ENCODE results near the gene SSB. TPM values are rescaled to one million over a fixed set of nuclear protein-coding genes. Genes with fewer than 3 reads are reported as not detected.

The SSB gene
- total and polyA plus RNA-seq, 9 of the 15 experiments (the other 6 are each of a cell fraction or from before 2014, with no cell fraction given), result 317 to 849 (median 515) TPM

DNA sequence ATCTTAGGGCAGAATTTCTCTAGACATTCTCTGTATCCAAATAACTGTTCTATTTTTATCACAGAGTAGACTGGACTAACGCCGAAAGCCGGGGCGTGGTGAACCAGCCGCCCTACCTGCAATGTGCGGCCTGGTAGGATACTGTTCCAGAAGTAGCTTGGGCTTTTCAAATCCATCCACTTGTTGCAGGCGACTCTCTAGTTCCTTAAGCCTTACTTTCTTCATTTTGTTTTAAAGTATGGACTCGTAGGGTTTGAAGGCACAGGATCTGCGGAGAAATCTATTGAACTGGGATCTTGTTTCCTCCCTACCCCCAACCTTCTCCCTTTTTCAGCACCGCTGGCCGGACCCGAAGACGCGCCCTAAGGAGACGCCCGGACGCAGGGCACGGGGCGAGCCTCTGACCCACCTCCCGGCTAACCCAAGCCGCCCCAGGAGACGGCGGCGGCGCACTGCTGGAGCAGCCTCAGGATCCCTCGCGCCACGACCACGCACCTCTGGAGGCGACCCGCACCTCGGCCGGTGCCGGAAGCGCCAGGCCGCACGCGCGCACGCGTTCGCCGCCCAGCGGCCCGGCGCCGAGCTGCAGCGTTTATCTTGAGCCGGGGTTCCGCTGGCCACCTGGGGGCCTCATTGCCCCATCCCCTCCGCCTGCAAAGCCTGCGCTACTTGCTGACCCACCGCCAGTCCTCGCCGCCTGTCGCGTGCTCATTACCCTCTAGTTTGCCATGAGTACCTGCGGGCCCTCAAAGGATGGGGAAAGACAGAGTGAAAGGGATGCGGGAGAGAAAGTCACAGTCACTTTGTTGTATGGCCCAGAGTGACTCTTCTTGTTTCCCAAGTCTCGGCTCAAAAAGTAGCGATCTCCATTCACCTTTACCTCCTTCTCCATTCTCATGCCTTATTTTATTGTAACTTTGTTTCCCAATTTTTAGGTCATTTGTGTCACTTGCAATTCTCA is 26.0 kb downstream of the SSB start, which contains the start of gene METTL5:
METTL5 (minus strand) TSS at position 533 of the 961 bp plus-strand sequence; CDS start at position 225, 308 bp downstream.
- H3K9ac ChIP-seq (ENCODE audit: insufficient read depth in 1 of 2, low read depth in 2 of 2, low read length in 2 of 2), result peak within 1 kb of the TSS; percentile 88 to 94
- peak; percentile 92 to 96 (median 94) for DNase-seq (ENCODE audit: extremely low read depth in 1 of 4, low spot score in 3 of 4)
- BruUV-seq (replicated peaks), result no TSS peak
- intact Hi-C loops (cut with micrococcal nuclease) (loop anchor here (1.0 to 10.0 kb wide), 5 partner anchors 44 to 540 kb away; no protein-coding TSS in a partner anchor), in situ Hi-C loops (cut with MboI) (loop anchor here (5.0 kb wide), 1 partner anchor 103 kb away; no protein-coding TSS in a partner anchor)
- H3K27me3 ChIP-seq (ENCODE audit: control insufficient read depth in 2 of 2, insufficient read depth in 2 of 2, low read length in 2 of 2), result no peaks in the 10 kb centered on the region
- peak within 1 kb of the TSS; percentile 90 for H2AFZ ChIP-seq (ENCODE audit: low read depth, low read length)
- H4K20me1 ChIP-seq (replicated peaks; ENCODE audit: control insufficient read depth, insufficient read depth, low read length), result peaks cover 14% of the 10 kb centered on the region
- peak within 1 kb of the TSS; percentile 79 for H3K27ac ChIP-seq (ENCODE audit: extremely low read depth, low read depth, low read length)
- peak; percentile 11 for FAIRE-seq
- peak within 1 kb of the TSS; percentile 89 for H3K4me2 ChIP-seq (ENCODE audit: insufficient read depth, low read length)
- peaks cover 12 to 30% of the 10 kb centered on the region in 2 experiments; a peak in 4 of 5 replicates for H3K4me1 ChIP-seq (replicated peaks in 1 of 2; ENCODE audit: control insufficient read depth in 2 of 2, insufficient read depth in 2 of 2, low read length in 2 of 2)
- H3K9me3 ChIP-seq (replicated peaks; ENCODE audit: control insufficient read depth, insufficient read depth, low read depth, low read length), result no peaks in the 10 kb centered on the region
- ChIA-PET CTCF (ENCODE audit: low intra/inter-chr PET ratio) (interaction anchor here (0.9 to 4.8 kb wide), 7 partner anchors 53 to 991 kb away, joined by 4 to 74 read pairs (median 6); no protein-coding TSS in a partner anchor), POLR2A (interaction anchor here (0.6 to 1.8 kb wide), 14 partner anchors 9 to 117 kb away, joined by 3 to 11 read pairs (median 4); no protein-coding TSS in a partner anchor)
- peak; percentile 72 for ATAC-seq
- WGBS (ENCODE audit: insufficient coverage, low coverage, missing lambda C conversion rate), result 5% methylated on average over 60 of the region's 61 CpGs
- peaks cover 67% of the 10 kb centered on the region for H3K79me2 ChIP-seq (ENCODE audit: control insufficient read depth, insufficient read depth, low read length)
- peak within 1 kb of the TSS; percentile 65 for H3K4me3 ChIP-seq
- no peaks in the 10 kb centered on the region for H3K9me1 ChIP-seq (ENCODE audit: control insufficient read depth, insufficient read depth, low read length)
- H3K36me3 ChIP-seq (ENCODE audit: control insufficient read depth, insufficient read depth, low read length), result peaks cover 34% of the 10 kb centered on the region
- peak; percentile 55 for TF ChIP-seq RBM22 (IDR thresholded peaks at IDR 0.05; ENCODE audit: low read depth, low read length, poor library complexity, severe bottlenecking)
- TF ChIP-seq RFX1 (IDR thresholded peaks at IDR 0.05), result no peak
- TF ChIP-seq, protein P1, sequence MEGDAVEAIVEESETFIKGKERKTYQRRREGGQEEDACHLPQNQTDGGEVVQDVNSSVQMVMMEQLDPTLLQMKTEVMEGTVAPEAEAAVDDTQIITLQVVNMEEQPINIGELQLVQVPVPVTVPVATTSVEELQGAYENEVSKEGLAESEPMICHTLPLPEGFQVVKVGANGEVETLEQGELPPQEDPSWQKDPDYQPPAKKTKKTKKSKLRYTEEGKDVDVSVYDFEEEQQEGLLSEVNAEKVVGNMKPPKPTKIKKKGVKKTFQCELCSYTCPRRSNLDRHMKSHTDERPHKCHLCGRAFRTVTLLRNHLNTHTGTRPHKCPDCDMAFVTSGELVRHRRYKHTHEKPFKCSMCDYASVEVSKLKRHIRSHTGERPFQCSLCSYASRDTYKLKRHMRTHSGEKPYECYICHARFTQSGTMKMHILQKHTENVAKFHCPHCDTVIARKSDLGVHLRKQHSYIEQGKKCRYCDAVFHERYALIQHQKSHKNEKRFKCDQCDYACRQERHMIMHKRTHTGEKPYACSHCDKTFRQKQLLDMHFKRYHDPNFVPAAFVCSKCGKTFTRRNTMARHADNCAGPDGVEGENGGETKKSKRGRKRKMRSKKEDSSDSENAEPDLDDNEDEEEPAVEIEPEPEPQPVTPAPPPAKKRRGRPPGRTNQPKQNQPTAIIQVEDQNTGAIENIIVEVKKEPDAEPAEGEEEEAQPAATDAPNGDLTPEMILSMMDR (IDR thresholded peaks at IDR 0.05 in 2 of 3, conservative IDR thresholded peaks at IDR 0.05 in 1 of 3; ENCODE audit: insufficient read depth in 2 of 3, low read depth in 1 of 3, low read length in 3 of 3), result peak; percentile 99 to 100 (median 100)
- TF ChIP-seq NR1H2 (CRISPR knock-in tag; IDR thresholded peaks at IDR 0.05), result no peak
- TF ChIP-seq ZNF41 (CRISPR knock-in tag; conservative IDR thresholded peaks at IDR 0.05), result no peak
- TF ChIP-seq OTX1 (CRISPR knock-in tag; IDR thresholded peaks at IDR 0.05), result no peak
- no peak for TF ChIP-seq RBM39 (optimal IDR thresholded peaks at IDR 0.05; ENCODE audit: low read depth, low read length)
- peak in 2 of 3 experiments; percentile 70 to 78 for TF ChIP-seq YY1 (IDR thresholded peaks at IDR 0.05; ENCODE audit: borderline replicate concordance in 1 of 3, control insufficient read depth in 1 of 3, extremely low read depth in 1 of 3, insufficient read depth in 3 of 3, insufficient read length in 1 of 3, insufficient replicate concordance in 2 of 3, low read depth in 1 of 3, low read length in 2 of 3)
- TF ChIP-seq MYC (IDR thresholded peaks at IDR 0.05; ENCODE audit: low read depth, low read length), result peak; percentile 97
- TF ChIP-seq MYC (CRISPR knock-in tag; IDR thresholded peaks at IDR 0.05; ENCODE audit: borderline replicate concordance, low read depth), result 0 out of 2 replicates have a peak, but pooled peaks have one; percentile 35
- TF ChIP-seq, protein P2, sequence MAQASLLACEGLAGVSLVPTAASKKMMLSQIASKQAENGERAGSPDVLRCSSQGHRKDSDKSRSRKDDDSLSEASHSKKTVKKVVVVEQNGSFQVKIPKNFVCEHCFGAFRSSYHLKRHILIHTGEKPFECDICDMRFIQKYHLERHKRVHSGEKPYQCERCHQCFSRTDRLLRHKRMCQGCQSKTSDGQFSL (CRISPR knock-in tag; IDR thresholded peaks at IDR 0.05), result peak; percentile 48; the same call in 1 of the 2 replicates
- TF ChIP-seq, protein P2 (tag; IDR thresholded peaks at IDR 0.05), result no peak
- TF ChIP-seq ZSCAN32 (CRISPR knock-in tag; IDR thresholded peaks at IDR 0.05), result 0 out of 2 replicates have a peak, but pooled peaks have one; percentile 45
- TF ChIP-seq HNRNPL (IDR thresholded peaks at IDR 0.05; ENCODE audit: low read depth, low read length), result 0 out of 2 replicates have a peak, but pooled peaks have one; percentile 47
- TF ChIP-seq CTBP1 (IDR thresholded peaks at IDR 0.05; ENCODE audit: borderline replicate concordance), result peak; percentile 93
- TF ChIP-seq ZBTB1 (CRISPR knock-in tag; IDR thresholded peaks at IDR 0.05; ENCODE audit: borderline replicate concordance, low read depth), result peak; percentile 87; the same call in 1 of the 2 replicates
- 0 out of 2 replicates have a peak, but pooled peaks have one; percentile 32 for TF ChIP-seq CHD2 (IDR thresholded peaks at IDR 0.05; ENCODE audit: low read depth, low read length)
